ENCODE results near the gene EFCAB12.
"Not testable (repeated sequence)": the region's sequence is repeated elsewhere in the genome, so short reads cannot be mapped to it uniquely, and the experiment has no call there.

- not testable (repeated sequence) for TF ChIP-seq MYC (IDR thresholded peaks at IDR 0.05; ENCODE audit: low read depth, low read length); GATA2 (IDR thresholded peaks at IDR 0.05; ENCODE audit: insufficient read depth, insufficient read length, low read depth, low read length); EZH2 (IDR thresholded peaks at IDR 0.05; ENCODE audit: borderline replicate concordance, low read depth, low read length, severe bottlenecking)
- TF ChIP-seq, protein P1, sequence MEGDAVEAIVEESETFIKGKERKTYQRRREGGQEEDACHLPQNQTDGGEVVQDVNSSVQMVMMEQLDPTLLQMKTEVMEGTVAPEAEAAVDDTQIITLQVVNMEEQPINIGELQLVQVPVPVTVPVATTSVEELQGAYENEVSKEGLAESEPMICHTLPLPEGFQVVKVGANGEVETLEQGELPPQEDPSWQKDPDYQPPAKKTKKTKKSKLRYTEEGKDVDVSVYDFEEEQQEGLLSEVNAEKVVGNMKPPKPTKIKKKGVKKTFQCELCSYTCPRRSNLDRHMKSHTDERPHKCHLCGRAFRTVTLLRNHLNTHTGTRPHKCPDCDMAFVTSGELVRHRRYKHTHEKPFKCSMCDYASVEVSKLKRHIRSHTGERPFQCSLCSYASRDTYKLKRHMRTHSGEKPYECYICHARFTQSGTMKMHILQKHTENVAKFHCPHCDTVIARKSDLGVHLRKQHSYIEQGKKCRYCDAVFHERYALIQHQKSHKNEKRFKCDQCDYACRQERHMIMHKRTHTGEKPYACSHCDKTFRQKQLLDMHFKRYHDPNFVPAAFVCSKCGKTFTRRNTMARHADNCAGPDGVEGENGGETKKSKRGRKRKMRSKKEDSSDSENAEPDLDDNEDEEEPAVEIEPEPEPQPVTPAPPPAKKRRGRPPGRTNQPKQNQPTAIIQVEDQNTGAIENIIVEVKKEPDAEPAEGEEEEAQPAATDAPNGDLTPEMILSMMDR (IDR thresholded peaks at IDR 0.05; ENCODE audit: extremely low read depth in 1 of 2, insufficient read depth in 1 of 2, low read depth in 1 of 2, low read length in 2 of 2): not testable (repeated sequence)
These were observed 44.3 kb downstream of the EFCAB12 start for GRCh38 chr3:129384103-129384502.

All from endothelial cell of umbilical vein (primary cell).